Measurements from ENCODE around the gene MTMR12. TPM values are rescaled to one million over a fixed set of nuclear protein-coding genes. Genes with fewer than 3 reads are reported as not detected.

MTMR12 gene
- total RNA-seq, 1 experiment from 2014 or later: 42.7 TPM

DNA sequence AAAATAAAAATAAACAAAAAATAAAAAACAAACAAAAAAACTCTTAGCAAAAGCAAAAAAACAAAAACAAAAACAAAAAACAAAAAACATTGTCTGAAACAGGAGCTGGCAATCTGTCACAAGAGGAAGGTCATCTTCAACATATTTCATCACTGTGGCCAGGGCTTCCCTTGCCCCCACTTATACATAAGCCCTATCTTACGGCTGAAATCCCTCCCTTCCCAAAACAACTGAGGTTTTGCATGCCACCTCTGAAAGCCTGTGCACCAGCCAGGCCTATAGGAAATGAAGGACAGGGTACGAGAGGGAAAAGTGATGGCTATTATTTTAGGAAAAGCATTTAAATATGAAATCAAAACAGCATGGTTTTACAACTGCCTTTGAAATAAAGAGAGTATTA is 10.8 kb downstream of the MTMR12 start (continued):
- TF ChIP-seq TCF7 (CRISPR knock-in tag; IDR thresholded peaks at IDR 0.05; ENCODE audit: low read depth): no peak
- no peak for TF ChIP-seq JUN (CRISPR knock-in tag; IDR thresholded peaks at IDR 0.05)

DNA sequence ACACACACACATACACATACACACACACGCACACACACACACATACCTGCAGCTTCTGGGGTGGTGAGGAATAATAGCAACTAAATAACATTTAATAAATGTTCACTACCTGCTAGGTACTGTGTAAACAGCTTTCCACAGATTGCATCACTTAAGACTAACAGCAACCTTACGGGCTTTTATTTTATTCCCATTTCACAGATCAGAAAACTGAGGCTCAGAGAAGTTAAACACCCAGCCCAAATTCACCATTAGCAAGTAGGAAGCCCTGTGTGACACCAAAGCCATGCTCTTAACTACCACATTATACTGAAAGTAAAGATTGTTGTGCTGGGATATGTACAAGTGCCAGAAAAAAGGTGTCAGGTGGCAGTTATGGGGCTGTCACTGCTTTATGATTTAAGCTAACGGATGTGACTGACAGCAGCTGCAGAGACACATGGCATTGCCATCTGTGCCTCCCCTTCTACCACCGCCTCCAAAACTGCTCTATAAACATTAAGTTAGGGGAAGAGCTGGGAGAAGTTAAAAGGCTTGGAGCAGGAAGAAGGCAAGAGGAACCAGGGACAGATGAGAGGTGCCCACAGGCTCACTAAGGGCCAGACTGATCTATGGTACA is 13.6 kb downstream of the MTMR12 start:
- H3K4me3 Mint-ChIP-seq: no peak overlapping the region
- no peaks in the 10 kb centered on the region for H3K27me3 Mint-ChIP-seq (ENCODE audit: low read depth)
- H3K9me3 Mint-ChIP-seq: no peaks in the 10 kb centered on the region
- ChIA-PET POLR2A (no interaction called here), CTCF (interaction anchor here (0.7 to 1.6 kb wide), 2 partner anchors 20 to 24 kb away, joined by 3 to 4 read pairs; no protein-coding TSS in a partner anchor)
- no peak for TF ChIP-seq ATF1 (CRISPR knock-in tag; IDR thresholded peaks at IDR 0.05)
- no peak for TF ChIP-seq FOXP1 (CRISPR knock-in tag; IDR thresholded peaks at IDR 0.05; ENCODE audit: borderline replicate concordance)
- no peak for TF ChIP-seq ZNF425 (CRISPR knock-in tag; conservative IDR thresholded peaks at IDR 0.05)
- no peak for TF ChIP-seq E2F1 (CRISPR knock-in tag; IDR thresholded peaks at IDR 0.05)
- no peak for TF ChIP-seq SP1 (CRISPR knock-in tag; conservative IDR thresholded peaks at IDR 0.05)
- TF ChIP-seq FOXJ3 (CRISPR knock-in tag; IDR thresholded peaks at IDR 0.05; ENCODE audit: borderline replicate concordance): no peak
- TF ChIP-seq JAZF1 (CRISPR knock-in tag; IDR thresholded peaks at IDR 0.05): no peak
- peaks cover 10% of the 10 kb centered on the region for H3K36me3 Mint-ChIP-seq
- ATAC-seq (no peak), DNase-seq (ENCODE audit: low spot score) (no peak)
- no peak overlapping the region for H3K27ac Mint-ChIP-seq
- peaks cover 58% of the 10 kb centered on the region for H3K4me1 Mint-ChIP-seq

- ChIA-PET CTCF (interaction anchor here (0.6 to 3.0 kb wide), 3 partner anchors 21 to 76 kb away, joined by 3 to 8 read pairs (median 3); no protein-coding TSS in a partner anchor), POLR2A (no interaction called here)
- no peak for DNase-seq (ENCODE audit: low spot score)
- no peaks in the 10 kb centered on the region for H3K27me3 Mint-ChIP-seq (ENCODE audit: low read depth)
- H3K4me1 Mint-ChIP-seq: peaks cover 47% of the 10 kb centered on the region
- H3K9me3 Mint-ChIP-seq: no peaks in the 10 kb centered on the region
- no peak overlapping the region for H3K4me3 Mint-ChIP-seq
- peaks cover 18% of the 10 kb centered on the region for H3K36me3 Mint-ChIP-seq
- TF ChIP-seq JAZF1 (CRISPR knock-in tag; IDR thresholded peaks at IDR 0.05) (no peak), TEAD4 (CRISPR knock-in tag; IDR thresholded peaks at IDR 0.05) (no peak), ZNF532 (CRISPR knock-in tag; IDR thresholded peaks at IDR 0.05; ENCODE audit: borderline replicate concordance) (no peak), ZNF416 (CRISPR knock-in tag; IDR thresholded peaks at IDR 0.05) (no peak), SP1 (CRISPR knock-in tag; conservative IDR thresholded peaks at IDR 0.05) (no peak), HMGXB4 (CRISPR knock-in tag; IDR thresholded peaks at IDR 0.05) (no peak), CREM (CRISPR knock-in tag; IDR thresholded peaks at IDR 0.05) (no peak), TCF7 (CRISPR knock-in tag; IDR thresholded peaks at IDR 0.05; ENCODE audit: low read depth) (no peak), TP53 (CRISPR knock-in tag; IDR thresholded peaks at IDR 0.05) (no peak), ZNF281 (CRISPR knock-in tag; IDR thresholded peaks at IDR 0.05) (no peak)
- TF ChIP-seq, protein P1, sequence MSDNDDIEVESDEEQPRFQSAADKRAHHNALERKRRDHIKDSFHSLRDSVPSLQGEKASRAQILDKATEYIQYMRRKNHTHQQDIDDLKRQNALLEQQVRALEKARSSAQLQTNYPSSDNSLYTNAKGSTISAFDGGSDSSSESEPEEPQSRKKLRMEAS (CRISPR knock-in tag; IDR thresholded peaks at IDR 0.05): no peak
- peak overlapping the region; percentile 84 for H3K27ac Mint-ChIP-seq
- ATAC-seq: no peak
Observed at GRCh38 chr5:32298059-32298415, 14.7 kb downstream of the MTMR12 start.

Data from WTC11 (cell line).